ENCODE measurements around the gene CCL3. TPM values are rescaled to one million over a fixed set of nuclear protein-coding genes. Genes with fewer than 3 reads are reported as not detected.

The CCL3 gene
- total and polyA plus RNA-seq, 2 of the 4 experiments (the other 2 are of a cell fraction): not detected

GRCh38 chr17:36066365-36066985, 23.5 kb downstream of the CCL3 start:
- intact Hi-C loops (cut with micrococcal nuclease): loop anchor here (10.0 kb wide), 1 partner anchor 78 kb away; no protein-coding TSS in a partner anchor
- no peaks in the 10 kb centered on the region for H3K36me3 ChIP-seq (ENCODE audit: control insufficient read depth, insufficient read depth, low read length)
- H3K79me1 ChIP-seq (ENCODE audit: low read depth in 1 of 2, low read length in 2 of 2): no peaks in the 10 kb centered on the region
- ChIA-PET CTCF (no interaction called here), POLR2A (ENCODE audit: unreplicated experiment) (no interaction called here)
- H3K9me3 ChIP-seq (ENCODE audit: control insufficient read depth, insufficient read depth, low read length): no peaks in the 10 kb centered on the region
- no peak overlapping the region for H3K27ac ChIP-seq (ENCODE audit: insufficient read depth, low read length)
- H3K4me2 ChIP-seq (ENCODE audit: low read depth, low read length): no peak overlapping the region
- H3K9me1 ChIP-seq (ENCODE audit: insufficient read depth, low read length): no peaks in the 10 kb centered on the region
- H3K4me3 ChIP-seq (ENCODE audit: insufficient read depth, low read depth, low read length): no peak overlapping the region
- no peaks in the 10 kb centered on the region for H4K20me1 ChIP-seq (ENCODE audit: insufficient read depth, low read length)
- no peak overlapping the region for H3K4ac ChIP-seq (ENCODE audit: low read depth, low read length)
- no peak overlapping the region for H2BK5ac ChIP-seq (ENCODE audit: low read depth, low read length, poor library complexity, severe bottlenecking)
- no peaks in the 10 kb centered on the region for H3K27me3 ChIP-seq (ENCODE audit: control insufficient read depth, insufficient read depth, low read length)
- H3K56ac ChIP-seq (ENCODE audit: extremely low read depth, insufficient read depth, low read length): no peak overlapping the region
- H2BK15ac ChIP-seq (ENCODE audit: low read depth, low read length): no peak overlapping the region
- no peak overlapping the region for H4K5ac ChIP-seq (ENCODE audit: low read depth, low read length)
- in situ Hi-C loops (cut with MboI; ENCODE audit: low sequenced_read_pairs): no loop called here
- H2BK20ac ChIP-seq (ENCODE audit: low read depth, low read length): no peak overlapping the region
- no TSS peak for BruUV-seq (replicated peaks)
- no peak overlapping the region for H2AK9ac ChIP-seq (replicated peaks; ENCODE audit: low read depth, low read length, poor library complexity)
- H3K23ac ChIP-seq (ENCODE audit: low read depth, low read length): no peak overlapping the region
- dilution Hi-C loops (cut with HindIII; ENCODE audit: low sequenced_read_pairs, unreplicated experiment): no loop called here
- H2AFZ ChIP-seq (replicated peaks; ENCODE audit: low read length, poor library complexity): no peak overlapping the region
- ATAC-seq (ENCODE audit: low read depth) (no peak), DNase-seq (no peak)
- no peak overlapping the region for H4K8ac ChIP-seq (ENCODE audit: low read depth in 2 of 2, low read length in 2 of 2)
- H2BK120ac ChIP-seq (ENCODE audit: low read depth, low read length): no peak overlapping the region
- no peak overlapping the region for H3K14ac ChIP-seq (replicated peaks; ENCODE audit: low read depth, low read length)
- H3K18ac ChIP-seq (ENCODE audit: low read depth, low read length): no peak overlapping the region
- H3K9ac ChIP-seq (ENCODE audit: low read depth, low read length): no peak overlapping the region
- no peak overlapping the region for H4K91ac ChIP-seq (ENCODE audit: insufficient read depth, low read depth, low read length)
- H2AK5ac ChIP-seq (ENCODE audit: low read depth, low read length): no peak overlapping the region
- WGBS, 2 experiments (ENCODE audit: extremely low coverage in 2 of 2, insufficient read length in 1 of 2): no CpG with 5 or more reads among the region's 6 CpGs
- no peak for TF ChIP-seq ELK1 (IDR thresholded peaks at IDR 0.05; ENCODE audit: borderline replicate concordance, low read depth, low read length)
- no peak for TF ChIP-seq CTCF (conservative IDR thresholded peaks at IDR 0.05; ENCODE audit: low read depth, low read length)
- no peak for TF ChIP-seq RFX5 (IDR thresholded peaks at IDR 0.05; ENCODE audit: low read depth, low read length)
- no peak for TF ChIP-seq CEBPB (IDR thresholded peaks at IDR 0.05; ENCODE audit: low read depth, low read length)
- no peak for TF ChIP-seq MXI1 (IDR thresholded peaks at IDR 0.05; ENCODE audit: borderline replicate concordance, low read depth, low read length)
- no peak for TF ChIP-seq SMC3 (IDR thresholded peaks at IDR 0.05; ENCODE audit: low read depth, low read length)
- no peak for TF ChIP-seq NFE2L2 (IDR thresholded peaks at IDR 0.05; ENCODE audit: low read depth, low read length)
- no peak for TF ChIP-seq POLR2A (IDR thresholded peaks at IDR 0.05; ENCODE audit: low read depth, low read length)
- TF ChIP-seq MAFK (IDR thresholded peaks at IDR 0.05; ENCODE audit: low read depth, low read length): no peak
- TF ChIP-seq USF2 (IDR thresholded peaks at IDR 0.05; ENCODE audit: low read depth, low read length): no peak
- TF ChIP-seq CHD1 (IDR thresholded peaks at IDR 0.05; ENCODE audit: low read depth, low read length): no peak
- no peak for TF ChIP-seq RAD21 (IDR thresholded peaks at IDR 0.05; ENCODE audit: low read length)
- no peak for TF ChIP-seq MAZ (IDR thresholded peaks at IDR 0.05; ENCODE audit: borderline replicate concordance, low read depth, low read length)
- no peak for TF ChIP-seq BHLHE40 (IDR thresholded peaks at IDR 0.05; ENCODE audit: low read depth, low read length)
- no peaks in the 10 kb centered on the region for H3K4me1 ChIP-seq (ENCODE audit: control insufficient read depth, insufficient read depth, low read length)
